MM.1S (cell line): ENCODE results near the gene MLNR.

Experiments
- EZH2 ChIP-seq: fragments of 300-600 bp; sonication (generic); optimal IDR thresholded peaks from 2 replicates; pipeline ENCODE3; 2017; ENCODE audit warnings: low read depth, mild to moderate bottlenecking, antibody characterized with exemption, low read length, mixed read lengths
- EZH2phosphoT487 ChIP-seq: fragments of 300-600 bp; sonication (generic); IDR thresholded peaks from 2 replicates; pipeline ENCODE4 v1.6.1; 2018; ENCODE audit warnings: antibody characterized with exemption, low read length
- TF ChIP-seq, protein P1 (sequence below): fragments of 300-600 bp; sonication (generic); IDR thresholded peaks from 2 replicates; pipeline ENCODE4 v1.5.1; 2016; ENCODE audit warnings: antibody characterized with exemption, low read length, mixed read lengths

DNA sequence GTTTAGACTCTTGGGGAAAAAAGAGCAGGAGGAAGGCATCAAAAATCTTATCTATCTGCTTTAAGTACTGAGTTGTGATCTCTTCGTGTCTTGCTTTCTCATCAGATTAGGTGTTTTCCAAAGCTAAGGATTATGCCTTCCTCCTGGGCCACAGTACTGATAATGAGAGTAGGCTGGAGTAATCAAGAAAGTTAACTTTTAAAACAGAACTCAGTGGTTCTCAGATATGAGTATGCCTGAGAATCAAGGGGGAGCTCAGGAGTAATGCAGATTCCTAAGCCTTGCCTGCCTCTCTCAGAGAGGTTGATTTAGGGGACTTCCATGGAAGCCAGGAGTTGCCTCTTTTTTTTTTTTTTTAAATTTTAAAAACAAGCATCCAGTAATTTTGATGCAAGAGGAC is 51.1 kb downstream of the MLNR start:
- TF ChIP-seq, protein P1, sequence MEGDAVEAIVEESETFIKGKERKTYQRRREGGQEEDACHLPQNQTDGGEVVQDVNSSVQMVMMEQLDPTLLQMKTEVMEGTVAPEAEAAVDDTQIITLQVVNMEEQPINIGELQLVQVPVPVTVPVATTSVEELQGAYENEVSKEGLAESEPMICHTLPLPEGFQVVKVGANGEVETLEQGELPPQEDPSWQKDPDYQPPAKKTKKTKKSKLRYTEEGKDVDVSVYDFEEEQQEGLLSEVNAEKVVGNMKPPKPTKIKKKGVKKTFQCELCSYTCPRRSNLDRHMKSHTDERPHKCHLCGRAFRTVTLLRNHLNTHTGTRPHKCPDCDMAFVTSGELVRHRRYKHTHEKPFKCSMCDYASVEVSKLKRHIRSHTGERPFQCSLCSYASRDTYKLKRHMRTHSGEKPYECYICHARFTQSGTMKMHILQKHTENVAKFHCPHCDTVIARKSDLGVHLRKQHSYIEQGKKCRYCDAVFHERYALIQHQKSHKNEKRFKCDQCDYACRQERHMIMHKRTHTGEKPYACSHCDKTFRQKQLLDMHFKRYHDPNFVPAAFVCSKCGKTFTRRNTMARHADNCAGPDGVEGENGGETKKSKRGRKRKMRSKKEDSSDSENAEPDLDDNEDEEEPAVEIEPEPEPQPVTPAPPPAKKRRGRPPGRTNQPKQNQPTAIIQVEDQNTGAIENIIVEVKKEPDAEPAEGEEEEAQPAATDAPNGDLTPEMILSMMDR = no peak
- TF ChIP-seq EZH2 (no peak), EZH2phosphoT487 (no peak)
